Lung (tissue), 12 donors: ENCODE measurements around the gene COMMD2. TPM values are rescaled to one million over a fixed set of nuclear protein-coding genes. Genes with fewer than 3 reads are reported as not detected.
A peak's percentile ranks its signal among the peaks of the same experiment; 100 is the strongest.

Source experiments
- ATAC-seq: fragments of 200-7000 bp; cut with Tn5 transposase; one replicate; pipeline ENCODE4 v1.9.1; 2020; ENCODE audit warnings: moderate number of reproducible peaks; ENCODE audit not compliant: insufficient read depth, low FRiP score
- DNase-seq, 3 donors: peaks; one replicate each; pipeline ENCODE4 v3.0.0-alpha.2; 2013 to 2017
- H3K27ac ChIP-seq, 2 donors: one replicate each; pipeline ENCODE4 v1.5.1; 2013; ENCODE audit warnings: mild to moderate bottlenecking in 2 of 2, moderate library complexity in 2 of 2, control low read depth in 1 of 2, inconsistent platforms in 1 of 2, low read depth in 1 of 2, low read length in 1 of 2
- H3K27me3 ChIP-seq, 3 donors: one replicate each; pipeline ENCODE4 v1.5.1; 2013; ENCODE audit warnings: low read length in 2 of 3; ENCODE audit not compliant: control insufficient read depth in 3 of 3, insufficient read depth in 3 of 3
- H3K36me3 ChIP-seq, 4 donors: one replicate each; pipeline ENCODE4 v1.5.1; 2013; ENCODE audit warnings: low read length in 4 of 4, mild to moderate bottlenecking in 1 of 4, moderate library complexity in 1 of 4; ENCODE audit not compliant: control insufficient read depth in 4 of 4, insufficient read depth in 4 of 4
- H3K4me1 ChIP-seq, 5 donors: one replicate each; pipeline ENCODE4 v1.5.1; 2013; ENCODE audit warnings: low read length in 5 of 5, mild to moderate bottlenecking in 2 of 5, moderate library complexity in 1 of 5; ENCODE audit not compliant: control insufficient read depth in 5 of 5, insufficient read depth in 5 of 5
- H3K4me3 ChIP-seq: one replicate; pipeline ENCODE4 v1.5.1; 2013; ENCODE audit warnings: mild to moderate bottlenecking, control low read depth, moderate library complexity
- H3K9ac ChIP-seq, 2 donors: one replicate each; pipeline ENCODE4 v1.5.1; 2013; ENCODE audit warnings: low read length in 2 of 2, control low read depth in 1 of 2; ENCODE audit not compliant: insufficient read depth in 1 of 2
- H3K9me3 ChIP-seq, 4 donors: one replicate each; pipeline ENCODE4 v1.5.1; 2013; ENCODE audit warnings: low read length in 3 of 4, mild to moderate bottlenecking in 1 of 4, moderate library complexity in 1 of 4; ENCODE audit not compliant: control insufficient read depth in 4 of 4, insufficient read depth in 3 of 4
- CTCF ChIP-seq: IDR thresholded peaks from 2 replicates; pipeline ENCODE4 v1.5.1; 2012; ENCODE audit warnings: mild to moderate bottlenecking; ENCODE audit errors: control extremely low read depth, extremely low read depth
- WGBS, 2 donors: extraction: QIAGEN DNeasy Blood & Tissue Kit; methylation state at CpG; one replicate each; pipeline ENCODE4 v1.1.7; 2013; 5-methylcytosine and 5-hydroxymethylcytosine counted together
- polyA plus RNA-seq, 2 donors: library from polyadenylated mRNA; stranded (reverse); fragments of 200-250 nt; gene quantifications; one replicate each; pipeline ENCODE4 v1.2.1, GENCODE V29; 2013
- total RNA-seq, 2 donors: library from RNA; depleted of rRNA in 1 of 2; stranded (reverse); fragments of >200 nt in 1 of 2; gene quantifications; one replicate each; pipeline ENCODE4 v1.2.1, GENCODE V29; 2014 to 2021
- donor health status: control.
- donor health status: control.
- donor health status: Bipolar disorder and iron deficiency.
- donor health status: healthy.
- donor health status: DM: yes; HTN: yes; CAD: no.

Gene COMMD2
- total and polyA plus RNA-seq, 4 donors: 10.1 to 72.4 (median 29.6) TPM

- no peak overlapping the region for H3K27ac ChIP-seq
- H3K4me1 ChIP-seq: no peaks in the 10 kb centered on the region
- DNase-seq: no peak
- no peak for TF ChIP-seq CTCF
- H3K36me3 ChIP-seq: no peaks in the 10 kb centered on the region
- peaks cover 0 to 17% (median 11%) of the 10 kb centered on the region in 3 donors for H3K27me3 ChIP-seq
- H3K4me3 ChIP-seq: no peak overlapping the region
- no peak overlapping the region for H3K9ac ChIP-seq
- WGBS, 2 donors: 83 to 84% methylated on average over 3 of the region's 3 CpGs
- no peaks in the 10 kb centered on the region for H3K9me3 ChIP-seq
- no peak for ATAC-seq
These were observed 11.4 kb upstream of the COMMD2 start for GRCh38 chr3:149763565-149764195.

- H3K36me3 ChIP-seq: peaks cover 0 to 11% (median 1%) of the 10 kb centered on the region in 4 donors
- H3K9me3 ChIP-seq: no peaks in the 10 kb centered on the region
- no peak overlapping the region for H3K27ac ChIP-seq
- H3K4me3 ChIP-seq: no peak overlapping the region
- H3K27me3 ChIP-seq: peaks cover 0 to 2% (median 2%) of the 10 kb centered on the region in 3 donors
- no peak overlapping the region for H3K9ac ChIP-seq
- DNase-seq (no peak), ATAC-seq (no peak)
- no peak for TF ChIP-seq CTCF
- peaks cover 0 to 17% (median 6%) of the 10 kb centered on the region in 5 donors for H3K4me1 ChIP-seq
These were observed 1.4 kb upstream of the COMMD2 start for GRCh38 chr3:149753717-149754116.

- ATAC-seq (no peak), DNase-seq (no peak)
- H3K27ac ChIP-seq: no peak overlapping the region
- H3K4me1 ChIP-seq: peaks cover 0 to 17% (median 6%) of the 10 kb centered on the region in 5 donors
- H3K4me3 ChIP-seq: no peak overlapping the region
- no peak for TF ChIP-seq CTCF
- no peaks in the 10 kb centered on the region for H3K9me3 ChIP-seq
- peaks cover 0 to 2% (median 0%) of the 10 kb centered on the region in 3 donors for H3K27me3 ChIP-seq
- H3K36me3 ChIP-seq: peaks cover 3 to 15% (median 7%) of the 10 kb centered on the region in 4 donors
- peak overlapping the region in 1 of 2 donors; percentile 35 for H3K9ac ChIP-seq
These were observed 473 bp upstream of the COMMD2 start for GRCh38 chr3:149752788-149753136.

- DNase-seq: peak in 2 of 3 donors; percentile 4 to 10
These were observed 738 bp downstream of the COMMD2 start for GRCh38 chr3:149751551-149751950.

More at GRCh38 chr3:149751551-149751950, 738 bp downstream of the COMMD2 start:
- 5 to 8% methylated on average over 4 of the region's 4 CpGs for WGBS, 2 donors
- Histone ChIP-seq H3K4me3 (no peak overlapping the region), H3K9ac (peak overlapping the region; percentile 84 to 94), H3K27me3 (peaks cover 0 to 2% (median 0%) of the 10 kb centered on the region in 3 donors), H3K9me3 (no peaks in the 10 kb centered on the region), H3K4me1 (peaks cover 0 to 17% (median 6%) of the 10 kb centered on the region in 5 donors), H3K27ac (no peak overlapping the region), H3K36me3 (peaks cover 6 to 20% (median 10%) of the 10 kb centered on the region in 4 donors)
- no peak for TF ChIP-seq CTCF
- ATAC-seq: no peak
